ENCODE data around the gene SERPINA5. TPM values are rescaled to one million over a fixed set of nuclear protein-coding genes. Genes with fewer than 3 reads are reported as not detected.
"Not testable (repeated sequence)": the region's sequence is repeated elsewhere in the genome, so short reads cannot be mapped to it uniquely, and the experiment has no call there.

SERPINA5 gene
- total RNA-seq, 3 donors from 2014 or later, result 0.53 to 3.8 TPM; not detected in 1

GRCh38 chr14:94573475-94574277, 7.5 kb upstream of the SERPINA5 start:
- TF ChIP-seq CTCF (IDR thresholded peaks at IDR 0.05), result no peak
- H3K9me3 ChIP-seq, result no peaks in the 10 kb centered on the region
- intact Hi-C loops (cut with DNase I, micrococcal nuclease), result no loop called here
- H3K36me3 ChIP-seq (ENCODE audit: low read depth), result no peaks in the 10 kb centered on the region
- no peaks in the 10 kb centered on the region for H3K4me1 ChIP-seq (ENCODE audit: low read depth)
- DNase-seq, result no peak
- ATAC-seq, result no peak
- no peak overlapping the region for H3K4me3 ChIP-seq

GRCh38 chr14:94574336-94574735, 6.9 kb upstream of the SERPINA5 start:
- no peaks in the 10 kb centered on the region for H3K36me3 ChIP-seq (ENCODE audit: low read depth)
- no peaks in the 10 kb centered on the region for H3K4me1 ChIP-seq (ENCODE audit: low read depth)
- DNase-seq, result no peak
- no peak overlapping the region for H3K4me3 ChIP-seq
- no peak for ATAC-seq
- intact Hi-C loops (cut with DNase I, micrococcal nuclease), result no loop called here
- TF ChIP-seq CTCF (IDR thresholded peaks at IDR 0.05), result no peak
- no peaks in the 10 kb centered on the region for H3K9me3 ChIP-seq

GRCh38 chr14:94575730-94576585, 5.3 kb upstream of the SERPINA5 start:
- intact Hi-C loops (cut with DNase I, micrococcal nuclease), result no loop called here
- Histone ChIP-seq H3K36me3 (ENCODE audit: low read depth) (no peaks in the 10 kb centered on the region), H3K4me1 (ENCODE audit: low read depth) (no peaks in the 10 kb centered on the region), H3K4me3 (no peak overlapping the region), H3K9me3 (no peaks in the 10 kb centered on the region)
- ATAC-seq (no peak), DNase-seq (no peak)
- no peak for TF ChIP-seq CTCF (IDR thresholded peaks at IDR 0.05)

GRCh38 chr14:94577472-94577871, 3.8 kb upstream of the SERPINA5 start:
- DNase-seq; H3K4me3 ChIP-seq; H3K9me3 ChIP-seq; H3K36me3 ChIP-seq (ENCODE audit: low read depth); ATAC-seq; H3K4me1 ChIP-seq (ENCODE audit: low read depth); intact Hi-C loops (cut with DNase I, micrococcal nuclease): not testable (repeated sequence)

GRCh38 chr14:94578712-94579111, 2.5 kb upstream of the SERPINA5 start:
- H3K36me3 ChIP-seq (ENCODE audit: low read depth), result no peaks in the 10 kb centered on the region
- intact Hi-C loops (cut with DNase I, micrococcal nuclease), result no loop called here
- H3K9me3 ChIP-seq, result no peaks in the 10 kb centered on the region
- H3K4me3 ChIP-seq, result no peak overlapping the region
- no peak for ATAC-seq
- TF ChIP-seq CTCF (IDR thresholded peaks at IDR 0.05), result no peak
- no peak for DNase-seq
- no peaks in the 10 kb centered on the region for H3K4me1 ChIP-seq (ENCODE audit: low read depth)

GRCh38 chr14:94582199-94582750, 1.0 kb downstream of the SERPINA5 start:
- Histone ChIP-seq H3K4me3 (no peak overlapping the region), H3K4me1 (ENCODE audit: low read depth) (no peaks in the 10 kb centered on the region), H3K9me3 (no peaks in the 10 kb centered on the region), H3K36me3 (ENCODE audit: low read depth) (no peaks in the 10 kb centered on the region)
- no peak for TF ChIP-seq CTCF (IDR thresholded peaks at IDR 0.05)
- intact Hi-C loops (cut with DNase I, micrococcal nuclease), result no loop called here
- ATAC-seq (no peak), DNase-seq (no peak)
